ENCODE results near the gene DNM3.

DNA sequence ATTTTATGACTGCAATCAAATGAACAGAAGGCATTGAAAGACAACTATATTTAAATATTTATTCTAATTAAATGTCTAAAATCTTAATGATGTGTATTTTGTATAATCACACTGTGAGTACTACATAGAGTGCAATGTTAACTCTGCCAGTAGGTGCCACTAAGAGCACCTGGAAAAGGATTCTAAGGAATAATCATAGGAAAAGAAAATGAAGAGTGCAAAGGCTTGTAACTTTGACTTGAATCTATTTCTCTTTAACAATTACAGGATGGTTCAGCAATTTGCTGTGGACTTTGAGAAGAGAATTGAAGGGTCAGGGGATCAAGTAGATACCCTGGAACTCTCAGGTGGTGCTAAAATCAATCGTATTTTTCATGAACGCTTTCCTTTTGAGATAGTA is 200.4 kb downstream of the DNM3 start:
- TF ChIP-seq, protein P1, sequence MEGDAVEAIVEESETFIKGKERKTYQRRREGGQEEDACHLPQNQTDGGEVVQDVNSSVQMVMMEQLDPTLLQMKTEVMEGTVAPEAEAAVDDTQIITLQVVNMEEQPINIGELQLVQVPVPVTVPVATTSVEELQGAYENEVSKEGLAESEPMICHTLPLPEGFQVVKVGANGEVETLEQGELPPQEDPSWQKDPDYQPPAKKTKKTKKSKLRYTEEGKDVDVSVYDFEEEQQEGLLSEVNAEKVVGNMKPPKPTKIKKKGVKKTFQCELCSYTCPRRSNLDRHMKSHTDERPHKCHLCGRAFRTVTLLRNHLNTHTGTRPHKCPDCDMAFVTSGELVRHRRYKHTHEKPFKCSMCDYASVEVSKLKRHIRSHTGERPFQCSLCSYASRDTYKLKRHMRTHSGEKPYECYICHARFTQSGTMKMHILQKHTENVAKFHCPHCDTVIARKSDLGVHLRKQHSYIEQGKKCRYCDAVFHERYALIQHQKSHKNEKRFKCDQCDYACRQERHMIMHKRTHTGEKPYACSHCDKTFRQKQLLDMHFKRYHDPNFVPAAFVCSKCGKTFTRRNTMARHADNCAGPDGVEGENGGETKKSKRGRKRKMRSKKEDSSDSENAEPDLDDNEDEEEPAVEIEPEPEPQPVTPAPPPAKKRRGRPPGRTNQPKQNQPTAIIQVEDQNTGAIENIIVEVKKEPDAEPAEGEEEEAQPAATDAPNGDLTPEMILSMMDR (tag by site-specific recombination; IDR thresholded peaks at IDR 0.05) = no peak
- TF ChIP-seq, protein P2, sequence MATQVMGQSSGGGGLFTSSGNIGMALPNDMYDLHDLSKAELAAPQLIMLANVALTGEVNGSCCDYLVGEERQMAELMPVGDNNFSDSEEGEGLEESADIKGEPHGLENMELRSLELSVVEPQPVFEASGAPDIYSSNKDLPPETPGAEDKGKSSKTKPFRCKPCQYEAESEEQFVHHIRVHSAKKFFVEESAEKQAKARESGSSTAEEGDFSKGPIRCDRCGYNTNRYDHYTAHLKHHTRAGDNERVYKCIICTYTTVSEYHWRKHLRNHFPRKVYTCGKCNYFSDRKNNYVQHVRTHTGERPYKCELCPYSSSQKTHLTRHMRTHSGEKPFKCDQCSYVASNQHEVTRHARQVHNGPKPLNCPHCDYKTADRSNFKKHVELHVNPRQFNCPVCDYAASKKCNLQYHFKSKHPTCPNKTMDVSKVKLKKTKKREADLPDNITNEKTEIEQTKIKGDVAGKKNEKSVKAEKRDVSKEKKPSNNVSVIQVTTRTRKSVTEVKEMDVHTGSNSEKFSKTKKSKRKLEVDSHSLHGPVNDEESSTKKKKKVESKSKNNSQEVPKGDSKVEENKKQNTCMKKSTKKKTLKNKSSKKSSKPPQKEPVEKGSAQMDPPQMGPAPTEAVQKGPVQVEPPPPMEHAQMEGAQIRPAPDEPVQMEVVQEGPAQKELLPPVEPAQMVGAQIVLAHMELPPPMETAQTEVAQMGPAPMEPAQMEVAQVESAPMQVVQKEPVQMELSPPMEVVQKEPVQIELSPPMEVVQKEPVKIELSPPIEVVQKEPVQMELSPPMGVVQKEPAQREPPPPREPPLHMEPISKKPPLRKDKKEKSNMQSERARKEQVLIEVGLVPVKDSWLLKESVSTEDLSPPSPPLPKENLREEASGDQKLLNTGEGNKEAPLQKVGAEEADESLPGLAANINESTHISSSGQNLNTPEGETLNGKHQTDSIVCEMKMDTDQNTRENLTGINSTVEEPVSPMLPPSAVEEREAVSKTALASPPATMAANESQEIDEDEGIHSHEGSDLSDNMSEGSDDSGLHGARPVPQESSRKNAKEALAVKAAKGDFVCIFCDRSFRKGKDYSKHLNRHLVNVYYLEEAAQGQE (tag by site-specific recombination; IDR thresholded peaks at IDR 0.05) = no peak
- TF ChIP-seq, protein P3, sequence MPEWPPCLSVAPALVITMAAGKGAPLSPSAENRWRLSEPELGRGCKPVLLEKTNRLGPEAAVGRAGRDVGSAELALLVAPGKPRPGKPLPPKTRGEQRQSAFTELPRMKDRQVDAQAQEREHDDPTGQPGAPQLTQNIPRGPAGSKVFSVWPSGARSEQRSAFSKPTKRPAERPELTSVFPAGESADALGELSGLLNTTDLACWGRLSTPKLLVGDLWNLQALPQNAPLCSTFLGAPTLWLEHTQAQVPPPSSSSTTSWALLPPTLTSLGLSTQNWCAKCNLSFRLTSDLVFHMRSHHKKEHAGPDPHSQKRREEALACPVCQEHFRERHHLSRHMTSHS (tag by site-specific recombination; IDR thresholded peaks at IDR 0.05) = no peak
- no peak for TF ChIP-seq EGR2 (tag by site-specific recombination; IDR thresholded peaks at IDR 0.05; ENCODE audit: low read depth)
- TF ChIP-seq ZNF664 (tag by site-specific recombination; IDR thresholded peaks at IDR 0.05) = no peak
- TF ChIP-seq, protein P4, sequence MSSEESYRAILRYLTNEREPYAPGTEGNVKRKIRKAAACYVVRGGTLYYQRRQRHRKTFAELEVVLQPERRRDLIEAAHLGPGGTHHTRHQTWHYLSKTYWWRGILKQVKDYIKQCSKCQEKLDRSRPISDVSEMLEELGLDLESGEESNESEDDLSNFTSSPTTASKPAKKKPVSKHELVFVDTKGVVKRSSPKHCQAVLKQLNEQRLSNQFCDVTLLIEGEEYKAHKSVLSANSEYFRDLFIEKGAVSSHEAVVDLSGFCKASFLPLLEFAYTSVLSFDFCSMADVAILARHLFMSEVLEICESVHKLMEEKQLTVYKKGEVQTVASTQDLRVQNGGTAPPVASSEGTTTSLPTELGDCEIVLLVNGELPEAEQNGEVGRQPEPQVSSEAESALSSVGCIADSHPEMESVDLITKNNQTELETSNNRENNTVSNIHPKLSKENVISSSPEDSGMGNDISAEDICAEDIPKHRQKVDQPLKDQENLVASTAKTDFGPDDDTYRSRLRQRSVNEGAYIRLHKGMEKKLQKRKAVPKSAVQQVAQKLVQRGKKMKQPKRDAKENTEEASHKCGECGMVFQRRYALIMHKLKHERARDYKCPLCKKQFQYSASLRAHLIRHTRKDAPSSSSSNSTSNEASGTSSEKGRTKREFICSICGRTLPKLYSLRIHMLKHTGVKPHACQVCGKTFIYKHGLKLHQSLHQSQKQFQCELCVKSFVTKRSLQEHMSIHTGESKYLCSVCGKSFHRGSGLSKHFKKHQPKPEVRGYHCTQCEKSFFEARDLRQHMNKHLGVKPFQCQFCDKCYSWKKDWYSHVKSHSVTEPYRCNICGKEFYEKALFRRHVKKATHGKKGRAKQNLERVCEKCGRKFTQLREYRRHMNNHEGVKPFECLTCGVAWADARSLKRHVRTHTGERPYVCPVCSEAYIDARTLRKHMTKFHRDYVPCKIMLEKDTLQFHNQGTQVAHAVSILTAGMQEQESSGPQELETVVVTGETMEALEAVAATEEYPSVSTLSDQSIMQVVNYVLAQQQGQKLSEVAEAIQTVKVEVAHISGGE (tag by site-specific recombination; conservative IDR thresholded peaks at IDR 0.05; ENCODE audit: low read depth) = no peak
- TF ChIP-seq, protein P5, sequence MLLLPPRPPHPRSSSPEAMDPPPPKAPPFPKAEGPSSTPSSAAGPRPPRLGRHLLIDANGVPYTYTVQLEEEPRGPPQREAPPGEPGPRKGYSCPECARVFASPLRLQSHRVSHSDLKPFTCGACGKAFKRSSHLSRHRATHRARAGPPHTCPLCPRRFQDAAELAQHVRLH (tag by site-specific recombination; IDR thresholded peaks at IDR 0.05) = no peak
- TF ChIP-seq, protein P6, sequence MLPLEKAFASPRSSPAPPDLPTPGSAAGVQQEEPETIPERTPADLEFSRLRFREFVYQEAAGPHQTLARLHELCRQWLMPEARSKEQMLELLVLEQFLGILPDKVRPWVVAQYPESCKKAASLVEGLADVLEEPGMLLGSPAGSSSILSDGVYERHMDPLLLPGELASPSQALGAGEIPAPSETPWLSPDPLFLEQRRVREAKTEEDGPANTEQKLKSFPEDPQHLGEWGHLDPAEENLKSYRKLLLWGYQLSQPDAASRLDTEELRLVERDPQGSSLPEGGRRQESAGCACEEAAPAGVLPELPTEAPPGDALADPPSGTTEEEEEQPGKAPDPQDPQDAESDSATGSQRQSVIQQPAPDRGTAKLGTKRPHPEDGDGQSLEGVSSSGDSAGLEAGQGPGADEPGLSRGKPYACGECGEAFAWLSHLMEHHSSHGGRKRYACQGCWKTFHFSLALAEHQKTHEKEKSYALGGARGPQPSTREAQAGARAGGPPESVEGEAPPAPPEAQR (tag by site-specific recombination; IDR thresholded peaks at IDR 0.05) = no peak
- TF ChIP-seq, protein P7, sequence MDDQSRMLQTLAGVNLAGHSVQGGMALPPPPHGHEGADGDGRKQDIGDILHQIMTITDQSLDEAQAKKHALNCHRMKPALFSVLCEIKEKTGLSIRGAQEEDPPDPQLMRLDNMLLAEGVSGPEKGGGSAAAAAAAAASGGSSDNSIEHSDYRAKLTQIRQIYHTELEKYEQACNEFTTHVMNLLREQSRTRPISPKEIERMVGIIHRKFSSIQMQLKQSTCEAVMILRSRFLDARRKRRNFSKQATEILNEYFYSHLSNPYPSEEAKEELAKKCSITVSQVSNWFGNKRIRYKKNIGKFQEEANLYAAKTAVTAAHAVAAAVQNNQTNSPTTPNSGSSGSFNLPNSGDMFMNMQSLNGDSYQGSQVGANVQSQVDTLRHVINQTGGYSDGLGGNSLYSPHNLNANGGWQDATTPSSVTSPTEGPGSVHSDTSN (CRISPR knock-in tag; IDR thresholded peaks at IDR 0.05) = no peak
- TF ChIP-seq ZNF473 (tag by site-specific recombination; IDR thresholded peaks at IDR 0.05) = no peak
- TF ChIP-seq ZNF707 (tag by site-specific recombination; IDR thresholded peaks at IDR 0.05) = no peak
- TF ChIP-seq ZFP69B (tag by site-specific recombination; IDR thresholded peaks at IDR 0.05) = no peak
